ENCODE measurements around the gene ZBTB37. TPM values are rescaled to one million over a fixed set of nuclear protein-coding genes. Genes with fewer than 3 reads are reported as not detected.
"Not testable (repeated sequence)": the region's sequence is repeated elsewhere in the genome, so short reads cannot be mapped to it uniquely, and the experiment has no call there.

Gene ZBTB37
- total RNA-seq, 1 donor from 2014 or later, result 33.4 TPM

- FAIRE-seq, result no peak
These were observed 32.2 kb downstream of the ZBTB37 start for GRCh38 chr1:173900427-173900826.

DNA sequence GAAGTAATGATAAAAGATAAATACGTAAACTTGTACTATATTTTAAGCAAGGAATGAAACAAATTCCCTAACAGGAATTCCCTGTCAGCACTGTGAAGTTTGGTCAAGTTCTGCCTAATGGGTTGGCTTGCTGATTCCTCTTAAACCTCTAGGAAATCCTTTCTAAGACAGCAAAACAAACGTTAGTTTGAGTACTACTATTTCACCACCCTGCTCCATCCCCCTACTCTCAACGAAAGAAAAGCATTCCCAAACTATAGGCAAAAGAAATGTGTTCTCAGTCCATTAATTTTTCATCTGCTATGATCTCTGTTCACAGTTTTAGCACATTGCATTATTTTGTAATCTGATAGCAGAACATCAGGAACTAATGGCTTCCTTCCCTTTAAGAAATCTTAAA is 32.8 kb downstream of the ZBTB37 start:
- FAIRE-seq, result no peak
- no peak for DNase-seq (ENCODE audit: low spot score in 2 of 2)

More at GRCh38 chr1:173900427-173900826, 32.2 kb downstream of the ZBTB37 start:
- DNase-seq (ENCODE audit: low spot score in 2 of 2), result no peak

- DNase-seq (ENCODE audit: low spot score in 2 of 2) (no peak), FAIRE-seq (no peak)
These were observed 35.8 kb downstream of the ZBTB37 start for GRCh38 chr1:173903827-173904531.

DNA sequence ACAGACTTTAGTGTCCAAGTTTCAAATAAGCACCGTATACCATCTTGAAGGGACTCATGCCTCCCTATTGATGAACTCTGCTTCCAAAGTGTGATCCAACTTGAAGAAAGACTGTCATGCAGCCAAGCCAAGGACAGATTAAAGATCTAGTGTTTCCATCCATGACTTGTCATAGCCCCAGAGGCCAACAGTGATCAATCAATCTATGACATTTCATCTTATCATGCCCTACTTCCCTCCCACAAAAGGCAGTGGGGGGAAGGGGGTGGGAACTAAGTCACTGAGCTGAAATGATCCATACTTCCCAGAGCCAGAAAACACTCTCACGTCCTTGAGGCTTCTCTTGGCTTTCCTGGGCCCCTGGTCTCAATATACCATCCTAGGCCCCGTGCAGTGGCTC is 44.9 kb downstream of the ZBTB37 start:
- FAIRE-seq (no peak), DNase-seq (ENCODE audit: low spot score in 2 of 2) (no peak)

GRCh38 chr1:173914366-173914871 is 46.2 kb downstream of the ZBTB37 start:
- DNase-seq (ENCODE audit: low spot score in 2 of 2) (no peak), FAIRE-seq (no peak)

GRCh38 chr1:173915596-173915995 is 47.4 kb downstream of the ZBTB37 start:
- FAIRE-seq, result no peak

GRCh38 chr1:173916667-173917066 is 48.5 kb downstream of the ZBTB37 start:
- FAIRE-seq, result no peak
- DNase-seq (ENCODE audit: low spot score in 2 of 2), result no peak

More at GRCh38 chr1:173915596-173915995, 47.4 kb downstream of the ZBTB37 start:
- DNase-seq (ENCODE audit: low spot score in 2 of 2), result no peak

DNA sequence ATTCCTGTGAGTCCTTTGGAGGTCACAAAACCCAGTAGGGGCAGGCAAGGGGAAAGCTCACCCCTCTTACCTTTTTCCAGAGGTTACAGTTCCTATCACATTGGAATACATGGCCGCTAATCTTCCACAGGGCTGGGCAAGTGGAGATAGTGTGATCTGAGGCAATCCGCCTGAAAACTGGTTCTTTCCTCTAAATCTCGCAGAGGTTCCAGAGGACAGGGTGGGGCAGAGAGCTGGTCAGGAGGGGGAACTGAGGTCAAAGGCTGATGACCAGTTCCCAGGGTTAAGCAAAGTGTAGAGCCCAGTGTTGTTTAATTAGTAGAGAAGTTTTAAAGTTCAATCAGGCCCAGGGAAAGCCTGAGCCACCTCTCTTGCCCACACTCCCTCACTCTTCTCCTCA is 49.0 kb downstream of the ZBTB37 start, which contains the start of gene SERPINC1:
SERPINC1 (minus strand) TSS at position 179 of the 400 bp plus-strand sequence; CDS start at position 111, 68 bp downstream.
- FAIRE-seq (no peak), DNase-seq (ENCODE audit: low spot score in 2 of 2) (no peak)

DNA sequence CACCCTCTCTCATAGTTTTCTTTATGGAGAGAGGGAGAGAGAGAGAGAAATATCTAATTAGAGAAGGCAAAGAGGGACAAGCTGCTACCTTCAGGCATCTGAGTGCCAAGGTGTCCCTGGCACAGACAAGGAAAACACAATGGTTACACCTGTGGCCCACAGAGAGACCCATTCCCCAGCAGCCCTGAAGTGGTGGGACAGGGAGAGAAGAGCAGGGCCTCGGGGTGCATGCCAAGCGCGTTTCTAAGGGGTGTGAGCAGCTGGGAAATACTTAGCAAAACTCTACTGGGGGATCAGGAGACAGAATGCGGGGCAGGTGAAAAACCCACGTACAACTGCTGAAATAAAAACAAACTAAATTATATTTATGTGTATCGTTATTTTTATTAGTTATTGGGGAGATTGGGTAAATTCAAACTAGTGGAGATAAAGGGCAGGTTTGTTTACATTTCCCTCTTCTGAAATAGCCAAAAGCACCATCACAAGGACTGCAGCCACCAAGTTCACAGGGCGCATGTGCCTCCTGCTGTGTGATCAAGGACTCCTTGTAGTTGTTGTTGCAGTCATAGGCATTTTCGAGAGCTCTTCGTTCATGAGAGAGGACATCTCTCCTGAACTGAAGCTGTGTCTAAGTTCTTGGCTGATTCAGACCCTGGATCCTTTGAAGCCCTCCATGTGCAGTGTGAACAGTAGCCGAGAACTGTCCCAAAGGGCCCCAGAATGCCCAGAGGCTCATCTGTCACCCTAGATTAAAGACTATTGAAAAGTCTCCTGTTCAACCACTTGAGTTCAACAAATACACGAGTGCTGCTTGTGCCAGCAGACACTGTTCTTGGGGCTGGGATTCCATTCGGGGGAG is 49.7 kb downstream of the ZBTB37 start:
- DNase-seq (ENCODE audit: low spot score in 2 of 2), result no peak
- no peak for FAIRE-seq

- DNase-seq (ENCODE audit: low spot score in 2 of 2), result no peak
These were observed 52.7 kb downstream of the ZBTB37 start for GRCh38 chr1:173920861-173921260.

DNA sequence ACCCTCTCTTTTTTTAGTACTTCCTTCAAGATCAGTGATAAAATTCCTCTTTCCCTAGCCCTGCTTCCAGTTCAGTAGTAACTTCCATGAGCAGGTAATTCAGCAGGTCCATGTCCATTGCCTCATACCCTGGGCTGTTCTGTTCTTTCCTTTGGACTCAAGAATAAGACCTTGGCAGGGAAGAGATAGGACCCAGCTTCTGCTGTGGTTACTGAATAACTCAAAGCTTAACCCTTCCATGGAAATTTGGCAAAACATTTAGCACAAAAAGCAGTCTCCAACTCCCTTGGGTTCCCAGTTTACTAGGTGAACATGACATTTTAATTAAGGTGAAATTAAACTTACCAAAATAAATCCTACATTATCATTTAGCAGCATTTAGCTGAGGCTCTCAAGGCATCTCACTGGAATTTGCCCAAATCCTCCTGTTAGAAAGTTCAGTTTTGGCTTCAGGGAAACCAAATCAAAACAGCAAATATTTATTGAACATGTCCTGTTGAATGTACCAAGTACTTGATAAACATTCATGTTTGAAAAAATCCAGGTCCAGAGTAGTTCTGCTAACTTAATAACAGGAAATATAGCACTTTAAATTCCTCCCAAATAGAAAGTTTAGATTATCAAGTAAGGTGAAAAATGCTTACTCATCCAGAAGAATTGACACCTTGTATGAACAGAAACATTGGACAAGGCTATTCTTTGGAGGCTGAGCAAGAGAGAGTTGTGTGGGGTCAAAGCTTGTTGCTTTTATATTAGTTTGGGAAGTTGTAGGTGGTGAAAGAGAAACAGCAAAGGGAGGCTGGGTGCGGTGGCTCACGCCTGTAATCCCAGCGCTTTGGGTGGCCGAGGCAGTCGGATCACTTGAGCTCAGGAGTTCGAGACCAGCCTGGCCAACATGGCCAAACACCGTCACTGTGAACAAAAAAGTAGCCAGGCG is 57.4 kb downstream of the ZBTB37 start:
- no peak for FAIRE-seq
- no peak for DNase-seq (ENCODE audit: low spot score in 2 of 2)

More at GRCh38 chr1:173920861-173921260, 52.7 kb downstream of the ZBTB37 start:
- FAIRE-seq, result no peak

- DNase-seq (ENCODE audit: low spot score in 2 of 2), result not testable (repeated sequence)
These were observed 62.4 kb downstream of the ZBTB37 start for GRCh38 chr1:173930541-173930940.

GRCh38 chr1:173934440-173934839 is 66.3 kb downstream of the ZBTB37 start:
- no peak for FAIRE-seq

More at GRCh38 chr1:173930541-173930940, 62.4 kb downstream of the ZBTB37 start:
- FAIRE-seq, result not testable (repeated sequence)

DNA sequence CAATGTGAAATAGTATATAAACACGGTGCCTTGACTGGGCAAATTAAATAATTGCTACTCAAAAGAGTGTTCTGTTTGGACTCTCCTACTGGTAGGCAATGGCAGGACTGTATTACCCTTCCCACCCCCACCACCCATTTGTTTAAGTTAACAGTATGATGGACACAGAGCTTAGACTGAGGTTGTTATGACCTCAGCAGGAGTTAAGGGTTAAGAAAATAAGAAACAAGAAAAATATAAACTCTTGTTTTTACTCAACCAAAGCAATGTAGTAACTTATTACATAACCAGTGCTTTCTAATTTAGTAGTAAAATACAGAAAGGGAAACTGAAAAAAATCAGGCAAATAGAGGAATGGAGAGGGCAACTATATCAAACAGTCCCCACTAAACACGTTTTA is 68.9 kb downstream of the ZBTB37 start:
- DNase-seq (ENCODE audit: low spot score in 2 of 2), result no peak
- FAIRE-seq, result no peak

More at GRCh38 chr1:173934440-173934839, 66.3 kb downstream of the ZBTB37 start:
- no peak for DNase-seq (ENCODE audit: low spot score in 2 of 2)

- no peak for DNase-seq (ENCODE audit: low spot score in 2 of 2)
- FAIRE-seq, result no peak
These were observed 78.3 kb downstream of the ZBTB37 start for GRCh38 chr1:173946380-173946921.

GRCh38 chr1:173948594-173948993 is 80.4 kb downstream of the ZBTB37 start:
- FAIRE-seq (no peak), DNase-seq (ENCODE audit: low spot score in 2 of 2) (no peak)

All from frontal cortex (tissue), 4 donors.